Ectodermal cell (in vitro differentiated cells): ENCODE measurements around the gene ECM1.

Experiments
- H3K27ac ChIP-seq: 2 replicates; pipeline ENCODE4 v1.7.0; 2013; ENCODE audit warnings: mild to moderate bottlenecking, low read depth, low read length; ENCODE audit not compliant: insufficient read depth, poor library complexity, severe bottlenecking
- H3K27me3 ChIP-seq: 2 replicates; pipeline ENCODE4 v1.7.0; 2013; ENCODE audit warnings: mild to moderate bottlenecking, low read length; ENCODE audit not compliant: insufficient read depth, control insufficient read depth, poor library complexity, severe bottlenecking
- H3K36me3 ChIP-seq: one replicate; pipeline ENCODE4 v1.7.0; 2013; ENCODE audit warnings: low read length; ENCODE audit not compliant: control insufficient read depth, insufficient read depth
- H3K4me1 ChIP-seq: one replicate; pipeline ENCODE4 v1.7.0; 2013; ENCODE audit warnings: low read length; ENCODE audit not compliant: control insufficient read depth, insufficient read depth
- H3K4me3 ChIP-seq: 2 replicates; pipeline ENCODE4 v1.7.0; 2013; ENCODE audit warnings: low read depth, low read length, control low read depth; ENCODE audit not compliant: insufficient read depth
- H3K9me3 ChIP-seq: 2 replicates; pipeline ENCODE4 v1.7.0; 2013; ENCODE audit warnings: mild to moderate bottlenecking, low read length, moderate library complexity; ENCODE audit not compliant: control insufficient read depth
- WGBS, 2 experiments: methylation state at CpG; one replicate each; pipeline ENCODE4 v1.1.7; 2013; ENCODE audit warnings: missing lambda C conversion rate in 2 of 2; 5-methylcytosine and 5-hydroxymethylcytosine counted together

ECM1 gene

GRCh38 chr1:150551051-150551783 lies 43.3 kb downstream of the ECM1 start:
- no peak overlapping the region for H3K27ac ChIP-seq
- peaks cover 12% of the 10 kb centered on the region for H3K4me1 ChIP-seq
- 92 to 94% methylated on average over 11 of the region's 11 CpGs for WGBS, 2 experiments
- H3K36me3 ChIP-seq: no peaks in the 10 kb centered on the region
- H3K27me3 ChIP-seq: peaks cover 39% of the 10 kb centered on the region
- H3K9me3 ChIP-seq: no peaks in the 10 kb centered on the region
- H3K4me3 ChIP-seq: no peak overlapping the region

GRCh38 chr1:150551784-150552127 lies 43.8 kb downstream of the ECM1 start:
- Histone ChIP-seq H3K9me3 (no peaks in the 10 kb centered on the region), H3K4me3 (no peak overlapping the region), H3K36me3 (no peaks in the 10 kb centered on the region), H3K27ac (no peak overlapping the region), H3K4me1 (peaks cover 17% of the 10 kb centered on the region), H3K27me3 (peaks cover 39% of the 10 kb centered on the region)
- 8 to 20% methylated on average over 1 of the region's 1 CpG for WGBS, 2 experiments

- H3K27ac ChIP-seq: no peak overlapping the region
Observed at GRCh38 chr1:150552128-150552910, 44.4 kb downstream of the ECM1 start.

GRCh38 chr1:150552911-150553289 lies 45.0 kb downstream of the ECM1 start:
- peaks cover 23% of the 10 kb centered on the region for H3K4me1 ChIP-seq
- no peaks in the 10 kb centered on the region for H3K9me3 ChIP-seq
- H3K36me3 ChIP-seq: no peaks in the 10 kb centered on the region
- peaks cover 34% of the 10 kb centered on the region for H3K27me3 ChIP-seq
- no peak overlapping the region for H3K4me3 ChIP-seq
- H3K27ac ChIP-seq: no peak overlapping the region
- WGBS, 2 experiments: 91 to 92% methylated on average over 12 of the region's 12 CpGs

More at GRCh38 chr1:150552128-150552910, 44.4 kb downstream of the ECM1 start:
- no peaks in the 10 kb centered on the region for H3K36me3 ChIP-seq
- 71 to 72% methylated on average over 13 of the region's 13 CpGs for WGBS, 2 experiments
- H3K27me3 ChIP-seq: peaks cover 39% of the 10 kb centered on the region
- H3K4me3 ChIP-seq: no peak overlapping the region
- H3K4me1 ChIP-seq: peaks cover 23% of the 10 kb centered on the region
- H3K9me3 ChIP-seq: no peaks in the 10 kb centered on the region

GRCh38 chr1:150553392-150554085 lies 45.6 kb downstream of the ECM1 start:
- peaks cover 27% of the 10 kb centered on the region for H3K27me3 ChIP-seq
- no peak overlapping the region for H3K4me3 ChIP-seq
- no peaks in the 10 kb centered on the region for H3K36me3 ChIP-seq
- WGBS, 2 experiments: 91 to 92% methylated on average over 23 of the region's 23 CpGs
- no peaks in the 10 kb centered on the region for H3K9me3 ChIP-seq
- H3K4me1 ChIP-seq: peaks cover 23% of the 10 kb centered on the region
- H3K27ac ChIP-seq: no peak overlapping the region

- Histone ChIP-seq H3K27me3 (peaks cover 22% of the 10 kb centered on the region), H3K36me3 (no peaks in the 10 kb centered on the region), H3K27ac (no peak overlapping the region), H3K4me1 (peaks cover 23% of the 10 kb centered on the region), H3K9me3 (no peaks in the 10 kb centered on the region), H3K4me3 (no peak overlapping the region)
- 94 to 95% methylated on average over 8 of the region's 8 CpGs for WGBS, 2 experiments
Observed at GRCh38 chr1:150554086-150554452, 46.2 kb downstream of the ECM1 start.

GRCh38 chr1:150555198-150555970 lies 47.5 kb downstream of the ECM1 start:
- Histone ChIP-seq H3K9me3 (no peaks in the 10 kb centered on the region), H3K4me1 (peaks cover 29% of the 10 kb centered on the region), H3K27ac (no peak overlapping the region), H3K36me3 (no peaks in the 10 kb centered on the region), H3K27me3 (peaks cover 9% of the 10 kb centered on the region), H3K4me3 (no peak overlapping the region)
- 95% methylated on average over 19 of the region's 19 CpGs for WGBS, 2 experiments

GRCh38 chr1:150555971-150556865 lies 48.3 kb downstream of the ECM1 start:
- no peaks in the 10 kb centered on the region for H3K9me3 ChIP-seq
- H3K4me1 ChIP-seq: peaks cover 33% of the 10 kb centered on the region
- H3K27ac ChIP-seq: no peak overlapping the region
- WGBS, 2 experiments: 74 to 80% methylated on average over 26 of the region's 26 CpGs
- H3K36me3 ChIP-seq: no peaks in the 10 kb centered on the region
- H3K27me3 ChIP-seq: peaks cover under 1% of the 10 kb centered on the region
- no peak overlapping the region for H3K4me3 ChIP-seq

GRCh38 chr1:150557065-150557600 lies 49.2 kb downstream of the ECM1 start:
- Histone ChIP-seq H3K4me1 (peaks cover 30% of the 10 kb centered on the region), H3K9me3 (no peaks in the 10 kb centered on the region), H3K27me3 (no peaks in the 10 kb centered on the region), H3K4me3 (no peak overlapping the region), H3K36me3 (no peaks in the 10 kb centered on the region), H3K27ac (no peak overlapping the region)
- 95% methylated on average over 26 of the region's 26 CpGs for WGBS, 2 experiments
